Activated T-helper 9 cell treated with anti-CD3 and anti-CD28 coated beads, Interleukin-2, amount 50 U/mL, for 16 hours (primary cell): ENCODE results near the gene LIPI.
"Not testable (repeated sequence)": the region's sequence is repeated elsewhere in the genome, so short reads cannot be mapped to it uniquely, and the experiment has no call there.

Source experiments
- DNase-seq: peaks from one replicate; pipeline ENCODE4 v3.0.0-alpha.2; 2020; ENCODE audit warnings: low read depth

The LIPI gene

GRCh38 chr21:14116080-14116481 lies 94.7 kb downstream of the LIPI start:
- DNase-seq: no peak

- no peak for DNase-seq
These were observed 95.1 kb downstream of the LIPI start for GRCh38 chr21:14115646-14116045.

DNA sequence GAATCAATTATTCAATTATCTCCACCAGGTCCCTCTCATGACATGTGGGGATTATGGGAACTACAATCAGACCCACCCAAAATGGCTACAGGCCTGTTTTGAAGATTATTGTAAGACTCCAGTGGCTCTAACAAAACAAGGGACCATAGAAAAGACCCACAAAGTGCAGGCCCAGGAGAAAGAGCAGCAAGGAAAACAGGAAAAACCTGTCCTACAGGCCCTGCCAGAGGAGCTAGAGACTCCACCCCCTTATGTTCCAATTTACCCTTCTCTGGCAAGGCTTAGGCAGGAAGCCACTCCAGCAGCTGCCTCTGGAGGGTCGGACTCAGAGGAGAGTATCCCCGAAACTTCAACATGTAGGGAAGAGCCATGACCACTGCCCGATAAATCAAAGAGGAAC lies 96.5 kb downstream of the LIPI start:
- DNase-seq: no peak

GRCh38 chr21:14104564-14104963 lies 106.2 kb downstream of the LIPI start:
- DNase-seq: not testable (repeated sequence)

DNA sequence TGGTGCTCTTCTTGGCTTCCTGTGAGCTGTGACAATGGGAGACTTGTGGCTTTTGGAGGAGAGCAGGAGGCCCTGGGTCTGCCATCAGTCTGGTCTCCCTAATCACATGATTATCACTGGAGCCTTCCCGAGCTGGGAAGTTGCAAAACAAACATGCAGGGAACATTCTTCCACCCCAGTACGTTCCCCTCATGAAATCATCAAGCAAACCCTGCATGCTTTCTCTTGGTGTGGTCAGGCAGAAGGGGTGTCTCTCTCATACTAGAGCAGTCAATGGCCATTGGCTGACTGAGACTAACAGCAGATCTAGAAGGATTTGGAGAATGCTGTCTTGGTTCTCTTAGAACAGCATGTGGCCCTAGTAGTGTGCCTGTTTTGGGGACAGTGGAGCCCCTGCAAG lies 111.2 kb downstream of the LIPI start:
- DNase-seq: no peak

GRCh38 chr21:14097881-14098499 lies 112.8 kb downstream of the LIPI start:
- no peak for DNase-seq

GRCh38 chr21:14096577-14096976 lies 114.2 kb downstream of the LIPI start:
- DNase-seq: no peak

DNA sequence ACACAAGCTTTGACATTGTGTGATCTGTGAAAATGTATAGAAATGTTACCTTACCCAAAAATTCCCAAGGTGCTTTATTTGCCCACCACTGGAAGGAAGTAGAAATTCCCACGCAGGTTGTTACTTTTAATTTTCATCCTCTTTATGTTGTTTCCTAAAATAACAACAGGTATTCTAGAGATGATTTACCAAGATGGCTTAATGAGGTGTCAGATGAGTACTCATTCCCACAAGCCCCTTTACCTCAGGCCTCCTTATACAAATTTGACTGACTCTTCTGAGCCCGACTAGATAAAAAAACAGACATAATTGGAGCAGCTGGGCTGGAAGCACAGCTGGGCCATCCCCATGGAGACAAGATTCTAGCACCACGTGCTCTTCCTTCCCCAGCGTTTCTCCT lies 114.6 kb downstream of the LIPI start:
- DNase-seq: no peak

DNA sequence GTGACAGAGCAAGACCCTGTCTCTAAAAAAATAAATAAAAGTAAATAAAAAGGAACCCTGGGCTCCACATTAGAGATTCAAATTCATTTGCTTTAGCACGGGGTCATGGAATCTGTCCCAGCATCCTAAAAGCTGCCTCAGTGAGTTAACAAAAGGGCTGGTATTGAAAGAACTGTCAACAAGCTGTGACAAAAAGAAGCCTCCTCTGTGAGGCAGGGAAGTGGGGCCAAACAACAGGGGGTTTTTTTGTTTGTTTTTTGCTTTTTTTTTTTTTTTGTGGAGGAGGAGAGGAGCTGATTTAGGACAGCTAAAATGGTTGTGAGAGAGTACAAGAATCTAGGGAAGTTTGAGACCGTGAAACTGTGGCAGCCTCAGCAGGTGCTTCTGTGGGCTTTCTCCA lies 115.7 kb downstream of the LIPI start:
- DNase-seq: no peak

DNA sequence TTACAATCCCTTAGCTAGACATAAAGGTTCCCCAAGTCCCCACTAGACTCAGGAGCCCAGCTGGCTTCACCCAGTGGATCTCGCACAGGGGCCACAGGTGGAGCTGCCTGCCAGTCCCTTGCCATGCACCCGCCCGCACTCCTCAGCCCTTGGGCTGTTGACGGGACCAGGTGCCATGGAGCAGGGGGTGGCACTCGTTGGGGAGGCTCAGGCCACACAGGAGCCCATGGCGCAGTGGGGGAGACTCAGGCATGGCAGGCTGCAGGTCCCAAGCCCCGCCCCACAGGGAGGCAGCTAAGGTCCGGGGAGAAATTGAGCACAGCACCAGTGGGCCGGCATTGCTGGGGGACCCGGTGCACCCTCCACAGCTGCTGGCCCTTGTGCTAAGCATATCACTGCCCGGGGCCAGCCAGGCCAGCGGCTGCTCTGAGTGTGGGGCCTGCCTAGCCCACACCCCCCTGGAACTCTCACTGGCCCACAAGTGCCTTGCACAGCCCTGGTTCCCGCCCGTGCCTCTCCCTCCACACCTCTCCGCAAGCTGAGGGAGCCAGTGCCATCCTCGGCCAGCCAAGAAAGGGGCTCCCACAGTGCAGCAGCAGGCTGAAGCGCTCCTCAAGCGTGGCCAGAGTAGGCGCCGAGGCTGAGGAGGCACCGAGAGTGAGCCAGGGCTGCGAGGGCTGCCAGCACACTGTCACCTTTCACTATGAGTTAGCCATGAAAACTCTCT lies 117.8 kb downstream of the LIPI start:
- no peak for DNase-seq

- DNase-seq: not testable (repeated sequence)
These were observed 120.6 kb downstream of the LIPI start for GRCh38 chr21:14090184-14090583.

GRCh38 chr21:14088391-14088790 lies 122.4 kb downstream of the LIPI start:
- no peak for DNase-seq

- no peak for DNase-seq
These were observed 124.2 kb downstream of the LIPI start for GRCh38 chr21:14086553-14086952.

DNA sequence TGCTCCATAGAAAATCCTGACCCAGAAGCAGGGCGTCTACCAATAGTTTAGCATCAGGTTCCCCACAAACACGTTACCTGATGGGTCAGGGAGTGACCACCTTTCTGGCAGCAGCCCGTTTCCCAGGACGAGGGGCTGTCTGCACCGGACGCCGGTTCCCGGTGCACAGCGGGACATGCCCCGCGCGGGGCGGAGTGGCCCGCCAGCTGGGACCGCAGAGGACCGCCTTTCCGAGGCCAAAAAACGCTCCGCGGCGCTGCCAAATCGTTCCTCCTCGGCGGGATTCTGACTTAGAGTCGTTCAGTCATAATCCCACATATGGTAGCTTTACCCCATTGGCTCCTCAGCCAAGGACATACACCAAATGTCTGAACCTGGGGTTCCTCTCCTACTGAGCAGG lies 126.1 kb downstream of the LIPI start:
- no peak for DNase-seq

DNA sequence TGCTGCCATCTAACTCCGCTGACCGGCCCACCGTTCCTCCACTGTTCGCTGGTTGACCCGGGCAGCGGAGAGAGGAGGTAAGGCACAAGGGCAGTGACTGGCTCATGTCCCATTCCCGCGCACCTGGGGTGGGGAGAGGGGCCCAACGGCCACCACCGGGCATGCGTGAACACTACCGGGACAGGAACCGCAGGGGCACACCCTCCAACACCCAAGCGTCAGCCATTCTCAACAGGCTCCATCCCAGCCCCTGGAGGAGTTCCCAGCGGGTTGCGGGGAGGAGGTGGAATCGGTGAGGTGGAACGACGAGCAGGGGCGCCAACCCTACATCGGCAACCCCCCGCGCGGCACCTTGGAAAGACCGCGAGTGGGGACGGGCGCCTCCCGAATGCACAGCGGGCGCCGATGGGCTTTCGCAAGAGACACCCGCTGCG lies 126.7 kb downstream of the LIPI start:
- no peak for DNase-seq

- DNase-seq: no peak
These were observed 130.0 kb downstream of the LIPI start for GRCh38 chr21:14080764-14081096.

DNA sequence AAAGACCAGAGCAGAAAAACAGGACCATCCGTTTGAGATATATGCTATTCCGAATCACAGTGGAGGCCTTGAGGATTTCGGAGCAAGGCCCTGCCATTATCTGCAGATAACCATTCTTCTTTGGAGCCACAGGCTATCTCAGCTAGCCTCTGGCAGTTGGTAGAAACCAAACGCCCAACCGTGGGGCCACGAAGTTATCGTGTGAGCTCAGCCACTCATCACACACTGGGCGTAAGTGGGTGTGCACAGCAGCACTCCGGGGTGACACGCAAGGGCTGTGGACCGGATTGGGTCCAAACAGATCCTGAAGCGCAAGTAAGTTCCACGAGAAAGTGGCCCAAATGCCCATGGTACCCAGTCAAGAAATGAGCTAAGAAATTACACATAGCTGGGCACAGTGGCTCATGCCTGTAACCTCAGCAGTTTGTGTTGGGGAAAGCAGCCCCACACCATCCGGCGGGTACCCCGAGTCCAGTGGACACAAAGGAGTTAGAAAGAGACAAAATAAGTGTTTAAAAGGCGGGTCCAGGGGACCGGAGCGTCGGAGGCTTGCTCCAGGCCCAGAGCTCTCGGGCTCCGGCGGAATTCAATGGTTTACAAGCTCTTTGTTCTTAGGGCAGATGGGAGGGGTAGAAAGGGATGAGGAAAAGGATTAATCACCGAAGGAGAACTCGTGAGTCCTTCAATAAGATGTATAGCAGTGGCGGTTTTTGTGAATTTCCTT lies 130.6 kb downstream of the LIPI start:
- DNase-seq: no peak

- DNase-seq: no peak
These were observed 131.9 kb downstream of the LIPI start for GRCh38 chr21:14078746-14079375.

DNA sequence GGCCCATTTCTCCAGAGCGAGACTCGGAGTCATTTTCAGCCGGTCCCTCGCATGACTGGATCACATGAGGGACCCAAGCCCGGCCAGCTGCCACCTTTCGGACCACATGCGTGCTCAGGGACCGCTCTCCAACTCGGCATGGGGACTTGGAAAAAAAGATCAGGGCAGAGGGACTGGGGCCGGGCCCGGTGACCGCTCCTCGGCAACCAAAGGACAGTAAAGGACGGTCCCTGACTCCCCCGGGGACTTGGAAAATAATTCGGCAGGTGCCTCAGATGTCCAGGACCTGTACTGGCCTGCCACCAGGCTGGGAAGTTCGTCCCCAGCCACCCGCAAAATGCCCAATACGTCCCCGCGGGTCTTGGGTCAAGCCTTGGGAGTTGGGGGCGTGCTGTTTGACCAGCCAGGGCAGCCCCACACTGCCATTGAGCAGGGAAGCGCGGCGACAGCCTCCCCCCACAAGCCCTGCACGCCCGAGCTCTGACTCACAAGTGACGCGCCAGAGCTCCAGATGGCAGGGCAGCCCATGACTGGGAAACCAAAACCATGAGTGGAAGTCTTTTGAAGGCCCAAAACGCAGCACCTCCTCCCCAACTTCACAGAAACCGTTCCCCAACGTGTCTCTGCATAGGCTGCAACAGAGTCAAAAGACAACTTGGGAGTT lies 134.5 kb downstream of the LIPI start:
- no peak for DNase-seq

GRCh38 chr21:14075346-14076142 lies 135.2 kb downstream of the LIPI start:
- no peak for DNase-seq

DNA sequence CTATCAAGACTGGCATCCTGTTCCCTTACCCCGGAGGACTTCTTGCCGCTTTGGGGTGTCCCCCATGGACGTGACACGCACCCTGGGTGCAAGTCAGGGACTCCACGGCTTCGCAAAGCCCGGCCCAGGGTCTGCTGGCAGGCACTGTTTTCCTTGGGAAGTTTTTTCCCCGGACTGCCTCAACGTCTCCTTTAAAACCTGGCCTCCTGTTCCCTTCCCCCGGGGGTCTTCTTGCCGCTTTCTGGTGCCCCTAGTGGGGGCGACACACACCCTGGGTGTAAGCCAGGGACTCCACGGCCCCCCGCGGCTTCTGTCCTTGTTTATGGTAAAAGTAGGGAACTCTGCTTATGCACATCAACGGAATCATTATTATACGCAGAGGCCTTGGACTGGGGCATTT lies 136.6 kb downstream of the LIPI start:
- no peak for DNase-seq

- no peak for DNase-seq
These were observed 137.1 kb downstream of the LIPI start for GRCh38 chr21:14073615-14074014.
